Neural progenitor cell (in vitro differentiated cells): ENCODE measurements around the gene RUNX3. TPM values are rescaled to one million over a fixed set of nuclear protein-coding genes. Genes with fewer than 3 reads are reported as not detected.

Source experiments
- DNase-seq: peaks from one replicate; pipeline ENCODE4 v3.0.0-alpha.2; 2016; ENCODE audit warnings: low spot score
- H2AFZ ChIP-seq: fragments of 200-600 bp; sonication (generic); replicated peaks from 2 replicates; pipeline ENCODE4 v1.6.1; 2016; ENCODE audit warnings: antibody characterized with exemption
- H3F3A ChIP-seq: fragments of 200-600 bp; sonication (generic); 2 replicates; pipeline ENCODE4 v1.6.1; 2016; ENCODE audit warnings: antibody characterized with exemption, low read depth
- H3K27ac ChIP-seq: fragments of 200-600 bp; sonication (generic); 2 replicates; pipeline ENCODE4 v1.5.1; 2016; ENCODE audit warnings: mild to moderate bottlenecking
- H3K27me3 ChIP-seq: fragments of 200-600 bp; sonication (generic); 2 replicates; pipeline ENCODE4 v1.6.1; 2016; ENCODE audit warnings: mild to moderate bottlenecking, moderate library complexity
- H3K36me3 ChIP-seq: fragments of 200-600 bp; sonication (generic); 2 replicates; pipeline ENCODE4 v1.5.1; 2016
- H3K4me1 ChIP-seq: fragments of 200-600 bp; sonication (generic); 2 replicates; pipeline ENCODE4 v1.6.1; 2016; ENCODE audit warnings: mixed run types
- H3K4me2 ChIP-seq: fragments of 200-600 bp; sonication (generic); 2 replicates; pipeline ENCODE4 v1.6.1; 2016
- H3K4me3 ChIP-seq: fragments of 200-600 bp; sonication (generic); 2 replicates; pipeline ENCODE4 v1.5.1; 2016
- H3K79me2 ChIP-seq: fragments of 200-600 bp; sonication (generic); 2 replicates; pipeline ENCODE4 v1.6.1; 2016; ENCODE audit warnings: low read depth
- H3K9ac ChIP-seq: fragments of 200-600 bp; sonication (generic); 2 replicates; pipeline ENCODE4 v1.6.1; 2016
- H3K9me3 ChIP-seq: fragments of 200-600 bp; sonication (generic); 2 replicates; pipeline ENCODE4 v1.5.1; 2016; ENCODE audit warnings: low read depth
- H4K20me1 ChIP-seq: fragments of 200-600 bp; sonication (generic); 2 replicates; pipeline ENCODE4 v1.6.1; 2016; ENCODE audit warnings: low read depth
- H3K27ac Mint-ChIP-seq: 3 replicates; pipeline ENCODE4 v1.8.0; 2021; ENCODE audit warnings: mixed read lengths
- H3K27me3 Mint-ChIP-seq: 2 replicates; pipeline ENCODE4 v1.8.0; 2022; ENCODE audit warnings: low read depth, mild to moderate bottlenecking, inconsistent platforms, moderate library complexity, mixed read lengths; ENCODE audit not compliant: insufficient read depth
- H3K36me3 Mint-ChIP-seq: 3 replicates; pipeline ENCODE4 v1.8.0; 2021; ENCODE audit warnings: mixed read lengths
- H3K4me1 Mint-ChIP-seq: 3 replicates; pipeline ENCODE4 v1.8.0; 2021; ENCODE audit warnings: mixed read lengths
- H3K4me3 Mint-ChIP-seq: 3 replicates; pipeline ENCODE4 v1.8.0; 2021; ENCODE audit warnings: mild to moderate bottlenecking, moderate library complexity, mixed read lengths
- H3K9me3 Mint-ChIP-seq: 3 replicates; pipeline ENCODE4 v1.8.0; 2020; ENCODE audit warnings: mixed read lengths
- CTCF ChIP-seq: fragments of 200-600 bp; sonication (generic); IDR thresholded peaks from 2 replicates; pipeline ENCODE4 v1.5.1; 2017; ENCODE audit warnings: antibody characterized with exemption, mild to moderate bottlenecking
- EZH2 ChIP-seq: fragments of 200-600 bp; sonication (generic); IDR thresholded peaks from 2 replicates; pipeline ENCODE4 v1.6.1; 2017; ENCODE audit warnings: antibody characterized with exemption, mild to moderate bottlenecking, moderate library complexity
- EZH2phosphoT487 ChIP-seq: fragments of 200-600 bp; sonication (generic); IDR thresholded peaks from 2 replicates; pipeline ENCODE4 v1.6.1; 2017; ENCODE audit warnings: antibody characterized with exemption
- total RNA-seq: library from RNA; depleted of rRNA; stranded (reverse); fragments of >200 nt; gene quantifications from 2 replicates; pipeline ENCODE4 v1.2.3, GENCODE V29; 2015; ENCODE audit warnings: low replicate concordance

RUNX3 gene
- total RNA-seq, 1 donor from 2014 or later = not detected

GRCh38 chr1:24955779-24956365, 25.8 kb upstream of the RUNX3 start:
- Histone ChIP-seq H3K79me2 (no peaks in the 10 kb centered on the region), H3K27ac (no peak overlapping the region), H3K4me2 (no peak overlapping the region), H3K9ac (no peak overlapping the region), H3K36me3 (no peaks in the 10 kb centered on the region), H3K9me3 (no peaks in the 10 kb centered on the region), H2AFZ (no peak overlapping the region), H3K4me1 (no peaks in the 10 kb centered on the region), H4K20me1 (no peaks in the 10 kb centered on the region), H3K4me3 (no peak overlapping the region), H3F3A (no peaks in the 10 kb centered on the region), H3K27me3 (no peaks in the 10 kb centered on the region)
- no peaks in the 10 kb centered on the region for H3K4me1 Mint-ChIP-seq
- peaks cover 1% of the 10 kb centered on the region for H3K27me3 Mint-ChIP-seq
- TF ChIP-seq EZH2 = no peak
- TF ChIP-seq CTCF = no peak
- TF ChIP-seq EZH2phosphoT487 = no peak
- no peak overlapping the region for H3K27ac Mint-ChIP-seq
- DNase-seq = no peak
- no peak overlapping the region for H3K4me3 Mint-ChIP-seq
- no peaks in the 10 kb centered on the region for H3K36me3 Mint-ChIP-seq
- H3K9me3 Mint-ChIP-seq = no peaks in the 10 kb centered on the region

GRCh38 chr1:24955161-24955560, 25.1 kb upstream of the RUNX3 start:
- TF ChIP-seq EZH2 (no peak), CTCF (no peak), EZH2phosphoT487 (no peak)
- Histone ChIP-seq H3F3A (no peaks in the 10 kb centered on the region), H3K36me3 (no peaks in the 10 kb centered on the region), H3K27ac (no peak overlapping the region), H3K4me1 (no peaks in the 10 kb centered on the region), H3K27me3 (no peaks in the 10 kb centered on the region), H4K20me1 (no peaks in the 10 kb centered on the region), H2AFZ (no peak overlapping the region), H3K4me2 (no peak overlapping the region), H3K9me3 (no peaks in the 10 kb centered on the region), H3K79me2 (no peaks in the 10 kb centered on the region), H3K9ac (no peak overlapping the region), H3K4me3 (no peak overlapping the region)
- DNase-seq = no peak
- Mint-ChIP-seq H3K27ac (peak overlapping the region; percentile 11), H3K4me3 (no peak overlapping the region), H3K4me1 (no peaks in the 10 kb centered on the region), H3K27me3 (no peaks in the 10 kb centered on the region), H3K36me3 (no peaks in the 10 kb centered on the region), H3K9me3 (no peaks in the 10 kb centered on the region)

- TF ChIP-seq EZH2 (no peak), EZH2phosphoT487 (no peak), CTCF (no peak)
- H3K27me3 Mint-ChIP-seq = peaks cover 4% of the 10 kb centered on the region
- H3K4me1 Mint-ChIP-seq = no peaks in the 10 kb centered on the region
- Histone ChIP-seq H3K36me3 (no peaks in the 10 kb centered on the region), H4K20me1 (no peaks in the 10 kb centered on the region), H3K4me2 (no peak overlapping the region), H3K9ac (no peak overlapping the region), H3K27ac (no peak overlapping the region), H3K4me3 (no peak overlapping the region), H3K9me3 (no peaks in the 10 kb centered on the region), H2AFZ (no peak overlapping the region), H3K79me2 (no peaks in the 10 kb centered on the region), H3K27me3 (no peaks in the 10 kb centered on the region), H3K4me1 (no peaks in the 10 kb centered on the region), H3F3A (no peaks in the 10 kb centered on the region)
- H3K27ac Mint-ChIP-seq = peak overlapping the region; percentile 11
- H3K9me3 Mint-ChIP-seq = no peaks in the 10 kb centered on the region
- no peak for DNase-seq
- no peaks in the 10 kb centered on the region for H3K36me3 Mint-ChIP-seq
- no peak overlapping the region for H3K4me3 Mint-ChIP-seq
These were observed 24.6 kb upstream of the RUNX3 start for GRCh38 chr1:24954631-24955030.
